NB4 (cell line): ENCODE results near the gene MAN1A2.

Experiments
- POLR2A ChIP-seq: IDR thresholded peaks from 2 replicates; pipeline ENCODE4 v1.6.1; 2011; ENCODE audit warnings: mild to moderate bottlenecking; ENCODE audit not compliant: insufficient read length; ENCODE audit errors: extremely low read depth
- TF ChIP-seq, protein P1 (sequence below): IDR thresholded peaks from one replicate; pipeline ENCODE4 v1.5.1; 2012; ENCODE audit warnings: low read depth, low read length

- TF ChIP-seq, protein P1, sequence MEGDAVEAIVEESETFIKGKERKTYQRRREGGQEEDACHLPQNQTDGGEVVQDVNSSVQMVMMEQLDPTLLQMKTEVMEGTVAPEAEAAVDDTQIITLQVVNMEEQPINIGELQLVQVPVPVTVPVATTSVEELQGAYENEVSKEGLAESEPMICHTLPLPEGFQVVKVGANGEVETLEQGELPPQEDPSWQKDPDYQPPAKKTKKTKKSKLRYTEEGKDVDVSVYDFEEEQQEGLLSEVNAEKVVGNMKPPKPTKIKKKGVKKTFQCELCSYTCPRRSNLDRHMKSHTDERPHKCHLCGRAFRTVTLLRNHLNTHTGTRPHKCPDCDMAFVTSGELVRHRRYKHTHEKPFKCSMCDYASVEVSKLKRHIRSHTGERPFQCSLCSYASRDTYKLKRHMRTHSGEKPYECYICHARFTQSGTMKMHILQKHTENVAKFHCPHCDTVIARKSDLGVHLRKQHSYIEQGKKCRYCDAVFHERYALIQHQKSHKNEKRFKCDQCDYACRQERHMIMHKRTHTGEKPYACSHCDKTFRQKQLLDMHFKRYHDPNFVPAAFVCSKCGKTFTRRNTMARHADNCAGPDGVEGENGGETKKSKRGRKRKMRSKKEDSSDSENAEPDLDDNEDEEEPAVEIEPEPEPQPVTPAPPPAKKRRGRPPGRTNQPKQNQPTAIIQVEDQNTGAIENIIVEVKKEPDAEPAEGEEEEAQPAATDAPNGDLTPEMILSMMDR: no peak
- no peak for TF ChIP-seq POLR2A
These were observed 204.2 kb downstream of the MAN1A2 start for GRCh38 chr1:117571496-117571895.
